ENCODE measurements around the gene SMPD1. TPM values are rescaled to one million over a fixed set of nuclear protein-coding genes. Genes with fewer than 3 reads are reported as not detected.
"Not testable (repeated sequence)": the region's sequence is repeated elsewhere in the genome, so short reads cannot be mapped to it uniquely, and the experiment has no call there.

The SMPD1 gene
- total and polyA plus RNA-seq, 9 donors = 16.7 to 28.4 (median 25.6) TPM

- Histone ChIP-seq H3K4me1 (ENCODE audit: control insufficient read depth, insufficient read depth, low read length) (peaks cover 16% of the 10 kb centered on the region), H3K4me3 (ENCODE audit: low read length) (no peak overlapping the region), H3K36me3 (ENCODE audit: control insufficient read depth, insufficient read depth, low read length) (no peaks in the 10 kb centered on the region), H3K9me3 (replicated peaks; ENCODE audit: control insufficient read depth, low read depth, low read length) (no peaks in the 10 kb centered on the region), H3K27ac (ENCODE audit: low read length) (no peak overlapping the region), H3K27me3 (ENCODE audit: control insufficient read depth, insufficient read depth, low read length) (no peaks in the 10 kb centered on the region)
- WGBS (ENCODE audit: insufficient coverage) = 72% methylated on average over 8 of the region's 12 CpGs
- DNase-seq = no peak
Observed at GRCh38 chr11:6387811-6388599, 2.3 kb upstream of the SMPD1 start.

GRCh38 chr11:6388748-6389147 is 1.5 kb upstream of the SMPD1 start:
- Histone ChIP-seq H3K9me3 (replicated peaks; ENCODE audit: control insufficient read depth, low read depth, low read length) (no peaks in the 10 kb centered on the region), H3K4me1 (ENCODE audit: control insufficient read depth, insufficient read depth, low read length) (peaks cover 16% of the 10 kb centered on the region), H3K4me3 (ENCODE audit: low read length) (no peak overlapping the region), H3K27me3 (ENCODE audit: control insufficient read depth, insufficient read depth, low read length) (no peaks in the 10 kb centered on the region), H3K27ac (ENCODE audit: low read length) (no peak overlapping the region), H3K36me3 (ENCODE audit: control insufficient read depth, insufficient read depth, low read length) (peaks cover 5% of the 10 kb centered on the region)
- no peak for DNase-seq
- no CpG with 5 or more reads among the region's 1 CpG for WGBS (ENCODE audit: insufficient coverage)

GRCh38 chr11:6390718-6391469 is 620 bp downstream of the SMPD1 start:
- 39% methylated on average over 9 of the region's 19 CpGs for WGBS (ENCODE audit: insufficient coverage)
- Histone ChIP-seq H3K4me1 (ENCODE audit: control insufficient read depth, insufficient read depth, low read length) (peaks cover 16% of the 10 kb centered on the region), H3K9me3 (replicated peaks; ENCODE audit: control insufficient read depth, low read depth, low read length) (no peaks in the 10 kb centered on the region), H3K4me3 (ENCODE audit: low read length) (peak overlapping the region; percentile 94), H3K27me3 (ENCODE audit: control insufficient read depth, insufficient read depth, low read length) (no peaks in the 10 kb centered on the region), H3K36me3 (ENCODE audit: control insufficient read depth, insufficient read depth, low read length) (peaks cover 24% of the 10 kb centered on the region), H3K27ac (ENCODE audit: low read length) (peak overlapping the region; percentile 85)
- no peak for DNase-seq

- peaks cover 16% of the 10 kb centered on the region for H3K4me1 ChIP-seq (ENCODE audit: control insufficient read depth, insufficient read depth, low read length)
- H3K27me3 ChIP-seq (ENCODE audit: control insufficient read depth, insufficient read depth, low read length) = no peaks in the 10 kb centered on the region
- H3K4me3 ChIP-seq (ENCODE audit: low read length) = no peak overlapping the region
- no peak overlapping the region for H3K27ac ChIP-seq (ENCODE audit: low read length)
- H3K9me3 ChIP-seq (replicated peaks; ENCODE audit: control insufficient read depth, low read depth, low read length) = no peaks in the 10 kb centered on the region
- peaks cover 24% of the 10 kb centered on the region for H3K36me3 ChIP-seq (ENCODE audit: control insufficient read depth, insufficient read depth, low read length)
- DNase-seq = no peak
- 94% methylated on average over 13 of the region's 18 CpGs for WGBS (ENCODE audit: insufficient coverage)
Observed at GRCh38 chr11:6391537-6392134, 1.4 kb downstream of the SMPD1 start.

- not testable (repeated sequence) for H3K27ac ChIP-seq (ENCODE audit: low read length); H3K4me3 ChIP-seq (ENCODE audit: low read length); H3K9me3 ChIP-seq (replicated peaks; ENCODE audit: control insufficient read depth, low read depth, low read length); H3K27me3 ChIP-seq (ENCODE audit: control insufficient read depth, insufficient read depth, low read length); DNase-seq
- Histone ChIP-seq H3K36me3 (ENCODE audit: control insufficient read depth, insufficient read depth, low read length) (peaks cover 24% of the 10 kb centered on the region), H3K4me1 (ENCODE audit: control insufficient read depth, insufficient read depth, low read length) (peaks cover 16% of the 10 kb centered on the region)
- WGBS (ENCODE audit: insufficient coverage) = no CpG with 5 or more reads among the region's 4 CpGs
Observed at GRCh38 chr11:6392251-6392650, 2.0 kb downstream of the SMPD1 start.

GRCh38 chr11:6393989-6394670 is 3.9 kb downstream of the SMPD1 start:
- Histone ChIP-seq H3K27me3 (ENCODE audit: control insufficient read depth, insufficient read depth, low read length) (no peaks in the 10 kb centered on the region), H3K4me3 (ENCODE audit: low read length) (no peak overlapping the region), H3K36me3 (ENCODE audit: control insufficient read depth, insufficient read depth, low read length) (peaks cover 26% of the 10 kb centered on the region), H3K27ac (ENCODE audit: low read length) (no peak overlapping the region), H3K4me1 (ENCODE audit: control insufficient read depth, insufficient read depth, low read length) (peaks cover 16% of the 10 kb centered on the region), H3K9me3 (replicated peaks; ENCODE audit: control insufficient read depth, low read depth, low read length) (no peaks in the 10 kb centered on the region)
- 86% methylated on average over 16 of the region's 16 CpGs for WGBS (ENCODE audit: insufficient coverage)
- no peak for DNase-seq

- peaks cover 33% of the 10 kb centered on the region for H3K36me3 ChIP-seq (ENCODE audit: control insufficient read depth, insufficient read depth, low read length)
- no peaks in the 10 kb centered on the region for H3K27me3 ChIP-seq (ENCODE audit: control insufficient read depth, insufficient read depth, low read length)
- WGBS (ENCODE audit: insufficient coverage) = 84% methylated on average over 12 of the region's 16 CpGs
- no peak overlapping the region for H3K27ac ChIP-seq (ENCODE audit: low read length)
- H3K4me3 ChIP-seq (ENCODE audit: low read length) = no peak overlapping the region
- H3K4me1 ChIP-seq (ENCODE audit: control insufficient read depth, insufficient read depth, low read length) = peaks cover 10% of the 10 kb centered on the region
- H3K9me3 ChIP-seq (replicated peaks; ENCODE audit: control insufficient read depth, low read depth, low read length) = no peaks in the 10 kb centered on the region
- DNase-seq = no peak
Observed at GRCh38 chr11:6395470-6396060, 5.3 kb downstream of the SMPD1 start.

- Histone ChIP-seq H3K36me3 (ENCODE audit: control insufficient read depth, insufficient read depth, low read length) (peaks cover 48% of the 10 kb centered on the region), H3K27ac (ENCODE audit: low read length) (no peak overlapping the region), H3K9me3 (replicated peaks; ENCODE audit: control insufficient read depth, low read depth, low read length) (no peaks in the 10 kb centered on the region), H3K27me3 (ENCODE audit: control insufficient read depth, insufficient read depth, low read length) (no peaks in the 10 kb centered on the region), H3K4me1 (ENCODE audit: control insufficient read depth, insufficient read depth, low read length) (no peaks in the 10 kb centered on the region), H3K4me3 (ENCODE audit: low read length) (no peak overlapping the region)
- 56% methylated on average over 1 of the region's 1 CpG for WGBS (ENCODE audit: insufficient coverage)
- DNase-seq = peak; percentile 60
Observed at GRCh38 chr11:6397156-6397555, 6.9 kb downstream of the SMPD1 start.

GRCh38 chr11:6397636-6398035 is 7.4 kb downstream of the SMPD1 start:
- no peak overlapping the region for H3K27ac ChIP-seq (ENCODE audit: low read length)
- no peaks in the 10 kb centered on the region for H3K27me3 ChIP-seq (ENCODE audit: control insufficient read depth, insufficient read depth, low read length)
- no peaks in the 10 kb centered on the region for H3K4me1 ChIP-seq (ENCODE audit: control insufficient read depth, insufficient read depth, low read length)
- no peak overlapping the region for H3K4me3 ChIP-seq (ENCODE audit: low read length)
- no peak for DNase-seq
- 57% methylated on average over 3 of the region's 3 CpGs for WGBS (ENCODE audit: insufficient coverage)
- H3K9me3 ChIP-seq (replicated peaks; ENCODE audit: control insufficient read depth, low read depth, low read length) = no peaks in the 10 kb centered on the region
- H3K36me3 ChIP-seq (ENCODE audit: control insufficient read depth, insufficient read depth, low read length) = peaks cover 50% of the 10 kb centered on the region
